GM12872 (cell line): ENCODE data around the gene UBAC2.

Source experiments
- CTCF ChIP-seq: IDR thresholded peaks from 3 replicates; pipeline ENCODE4 v1.5.1; 2011; ENCODE audit warnings: low read depth, mild to moderate bottlenecking, low read length, moderate library complexity; ENCODE audit not compliant: insufficient read depth

Gene UBAC2

GRCh38 chr13:99398916-99399622 lies 198.4 kb downstream of the UBAC2 start:
- no peak for TF ChIP-seq CTCF

GRCh38 chr13:99399623-99399974 lies 198.9 kb downstream of the UBAC2 start:
- TF ChIP-seq CTCF: no peak

- no peak for TF ChIP-seq CTCF
Measured at GRCh38 chr13:99403458-99403971, 202.9 kb downstream of the UBAC2 start.

GRCh38 chr13:99404005-99404755 lies 203.5 kb downstream of the UBAC2 start:
- no peak for TF ChIP-seq CTCF

- no peak for TF ChIP-seq CTCF
Measured at GRCh38 chr13:99405966-99406365, 205.3 kb downstream of the UBAC2 start.

- TF ChIP-seq CTCF: no peak
Measured at GRCh38 chr13:99406799-99407201, 206.1 kb downstream of the UBAC2 start.

GRCh38 chr13:99407906-99408702 lies 207.4 kb downstream of the UBAC2 start:
- no peak for TF ChIP-seq CTCF
